NCI-H2196 treated with DMSO at 0.1 percent for 48 hours (cell line): ENCODE results near the gene ZBTB16.

Source experiments
- DNase-seq: peaks from one replicate; lab custom pipeline; 2025; ENCODE audit not compliant: unreplicated experiment; lab: John Stamatoyannopoulos, UW

The ZBTB16 gene

DNA sequence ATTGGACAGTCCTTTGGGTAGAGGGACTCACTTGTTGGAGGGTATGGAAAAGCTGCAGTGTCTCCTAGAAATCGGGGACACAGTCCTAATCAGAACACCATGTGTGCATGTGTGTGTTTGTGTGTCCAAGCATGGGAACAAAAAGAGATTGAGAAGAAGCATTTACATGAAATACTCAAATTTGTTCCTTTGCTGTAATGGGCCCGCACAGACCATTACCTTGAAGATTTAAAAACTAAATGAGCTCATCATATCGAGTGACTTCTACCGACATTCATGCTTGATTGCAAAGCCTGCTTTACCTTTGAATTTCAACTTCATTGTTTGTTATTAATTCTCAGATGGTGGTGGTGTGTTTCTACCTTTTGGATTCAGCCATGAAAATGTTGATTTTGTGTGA lies 106.9 kb downstream of the ZBTB16 start:
- DNase-seq = no peak

DNA sequence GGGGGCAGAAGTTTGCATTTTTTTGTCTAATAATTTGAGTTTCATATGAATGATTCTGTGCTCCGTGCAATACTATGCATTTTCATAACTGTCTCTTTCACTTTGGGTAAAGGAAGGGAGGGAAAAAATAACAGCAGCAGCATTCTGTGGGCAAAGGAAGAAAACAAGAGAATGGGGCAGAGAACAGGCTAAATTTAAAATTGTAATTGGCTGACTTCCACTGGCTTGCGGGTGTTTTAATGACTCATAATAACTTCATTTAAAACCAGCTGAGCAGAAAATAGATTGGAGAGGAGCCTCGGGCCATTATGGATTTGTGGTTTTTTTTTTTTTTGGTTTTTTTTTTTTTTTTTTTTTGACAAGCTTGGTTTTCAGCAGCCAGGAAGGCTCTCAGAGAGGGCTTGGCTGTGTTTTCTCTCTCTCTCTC lies 107.4 kb downstream of the ZBTB16 start:
- DNase-seq = peak; percentile 42

DNA sequence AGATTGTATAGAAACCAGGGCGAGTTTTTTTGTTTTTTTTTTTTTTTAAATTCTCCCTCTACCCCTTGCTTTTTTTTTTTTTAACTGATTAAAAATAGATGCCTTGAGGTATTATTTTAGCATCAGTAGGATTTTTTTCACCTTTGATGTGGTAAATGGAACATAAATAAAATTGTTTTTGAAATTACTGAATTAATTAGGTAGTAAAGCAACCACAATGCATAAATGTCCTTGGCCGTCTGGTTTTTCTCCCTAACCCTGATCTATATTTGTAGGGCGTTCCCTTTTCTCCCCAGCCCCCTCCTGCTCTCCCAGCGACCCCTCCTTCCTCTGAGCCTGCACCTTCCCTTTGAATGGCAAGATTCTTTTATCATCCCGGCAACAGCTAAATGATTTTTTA lies 107.8 kb downstream of the ZBTB16 start:
- no peak for DNase-seq

DNA sequence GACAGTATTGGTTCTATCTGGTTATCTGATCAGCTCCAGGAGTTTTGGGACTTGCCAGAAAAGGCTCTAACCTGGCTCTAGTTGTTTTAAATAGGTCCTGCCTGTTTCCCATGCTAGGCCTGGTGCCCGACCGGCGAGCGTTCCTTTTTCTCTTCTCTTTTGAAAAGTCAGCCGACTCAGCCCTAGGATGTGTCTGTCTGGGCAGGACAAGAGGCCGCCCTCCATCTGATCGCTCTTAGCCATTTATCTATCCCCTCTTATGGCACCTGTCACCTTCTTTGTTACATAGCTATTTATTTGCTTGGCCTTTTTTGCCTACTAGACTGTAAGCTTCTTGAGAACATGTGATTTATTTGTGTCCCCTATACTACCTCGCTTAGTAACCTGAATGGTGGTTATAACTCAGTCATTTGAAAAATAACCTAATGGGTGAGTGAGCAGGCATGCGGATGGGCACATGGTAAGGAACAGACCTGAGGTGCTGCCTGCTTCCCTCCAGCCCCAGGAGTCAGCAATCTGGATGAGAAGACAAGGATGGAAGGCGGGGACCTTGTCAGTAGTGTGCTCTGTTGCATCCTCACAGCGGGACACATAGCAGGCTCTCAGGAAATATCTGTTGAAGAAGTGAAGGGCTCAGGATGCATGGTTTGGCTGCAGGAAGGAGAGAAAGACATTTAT lies 108.4 kb downstream of the ZBTB16 start:
- DNase-seq = no peak

DNA sequence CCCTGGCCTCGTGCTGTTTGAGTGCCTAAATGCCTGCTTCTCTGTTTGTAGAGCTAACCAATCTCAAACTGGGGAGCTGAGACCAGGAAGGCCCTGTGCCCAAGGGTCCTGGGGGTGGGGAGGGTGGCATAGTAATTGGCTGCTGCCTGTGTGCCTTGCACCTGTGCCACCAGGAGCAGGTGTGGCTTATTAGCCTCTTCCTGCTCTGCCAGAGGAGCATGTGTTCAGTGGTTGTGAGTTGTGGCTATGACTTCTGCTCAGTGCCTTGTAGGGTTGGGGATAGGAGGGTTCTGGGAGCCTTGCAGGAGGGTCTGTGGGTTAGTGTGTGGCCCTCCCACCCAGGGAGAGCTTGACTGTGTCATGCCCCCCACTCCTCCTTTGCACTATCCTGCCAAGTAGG lies 109.2 kb downstream of the ZBTB16 start:
- DNase-seq = no peak

DNA sequence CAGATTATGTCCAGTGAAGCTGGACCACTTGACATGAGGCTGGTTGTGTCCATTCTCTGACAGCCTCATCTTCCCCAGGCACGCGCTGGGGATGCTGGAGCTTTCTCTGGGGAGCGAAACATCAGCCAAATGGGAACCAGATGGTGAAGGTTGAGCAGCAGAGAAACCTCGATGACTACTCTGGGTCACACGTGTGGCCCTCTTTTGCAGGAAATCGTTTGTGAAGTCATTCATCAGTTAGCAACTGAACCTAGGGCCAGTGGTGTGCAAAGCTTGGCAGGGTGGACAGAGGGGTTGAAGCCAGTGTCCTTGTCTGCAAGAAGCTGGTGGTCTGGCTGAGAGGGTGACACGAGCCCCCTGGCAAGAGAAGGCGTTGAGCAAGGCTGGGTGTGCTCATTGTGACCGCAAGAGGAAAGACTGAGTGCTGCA lies 109.8 kb downstream of the ZBTB16 start:
- DNase-seq = no peak

DNA sequence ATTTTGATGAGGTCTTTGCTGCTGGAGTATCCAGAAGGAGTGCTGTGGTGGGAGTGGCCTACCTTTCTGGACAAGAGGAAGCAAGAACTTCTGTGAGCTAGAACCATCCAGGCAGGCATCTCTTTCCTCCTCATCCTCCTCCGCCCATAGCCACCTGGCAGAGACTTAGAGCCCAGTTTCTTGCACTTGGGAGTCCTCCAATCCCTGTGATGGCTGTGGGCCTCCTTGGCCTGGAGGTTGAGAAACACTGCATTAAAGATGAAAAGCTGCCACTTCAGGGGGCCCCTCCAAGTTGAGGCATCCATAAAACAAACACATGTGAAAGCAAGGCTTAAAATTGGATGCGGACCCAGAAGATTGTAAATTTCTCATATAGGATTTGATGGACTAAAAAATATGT lies 110.3 kb downstream of the ZBTB16 start:
- DNase-seq = no peak

DNA sequence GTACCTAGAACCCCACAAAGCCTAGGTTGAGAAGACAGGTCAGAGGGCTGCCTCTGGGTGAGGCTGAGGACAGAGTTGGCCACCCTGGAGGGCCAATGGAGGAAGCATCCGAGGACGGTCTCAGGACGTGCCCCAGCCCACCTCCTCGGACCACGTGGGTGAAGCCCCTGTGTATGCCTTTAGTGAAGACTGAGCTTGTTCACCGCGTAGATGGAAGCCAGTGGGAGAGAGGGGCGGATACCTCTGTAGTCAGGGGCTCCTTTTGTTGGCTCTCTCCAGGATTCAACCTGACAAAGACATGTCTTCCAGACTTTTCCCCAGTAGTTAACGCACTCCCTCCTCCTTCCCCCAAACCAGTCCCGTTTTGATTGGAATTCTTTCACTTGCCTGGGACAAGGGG lies 110.7 kb downstream of the ZBTB16 start:
- no peak for DNase-seq

DNA sequence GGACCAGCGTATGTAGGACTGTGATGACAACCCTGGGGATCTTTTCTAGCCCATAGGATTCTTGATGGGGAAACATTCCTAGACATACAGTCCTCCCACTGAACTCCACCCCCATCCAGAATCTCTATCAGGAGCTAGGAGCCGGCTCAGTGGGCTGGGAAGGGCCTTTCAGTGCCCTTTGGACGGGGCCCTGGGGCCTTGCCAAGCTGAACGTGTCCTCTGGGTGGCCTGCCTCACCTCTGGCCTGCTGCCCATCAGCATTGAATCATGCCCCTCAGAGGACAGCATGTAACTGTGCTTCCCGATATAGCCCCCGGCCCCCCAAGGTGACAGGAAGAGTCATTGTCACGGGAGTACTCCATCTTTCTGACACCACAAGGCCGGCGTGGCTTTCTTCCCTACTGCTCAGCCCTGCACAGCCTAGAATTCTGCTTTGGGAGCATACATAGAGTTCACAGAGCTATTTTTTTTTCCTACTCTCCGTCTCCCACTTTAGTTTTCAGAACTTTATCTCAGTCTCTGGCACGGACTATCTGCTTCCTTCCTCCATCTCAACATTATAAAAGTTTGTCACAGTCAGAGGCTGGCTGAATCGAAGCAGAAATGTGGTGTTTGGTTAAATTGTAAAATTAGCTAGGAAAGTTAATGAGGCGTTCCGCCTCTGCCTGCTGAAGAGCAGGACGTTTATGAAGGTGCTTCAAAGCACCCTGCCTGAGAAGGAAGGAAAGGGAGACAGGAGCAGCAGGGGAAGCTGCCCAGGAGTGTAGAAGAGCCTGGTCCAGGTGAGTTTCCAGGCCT lies 111.9 kb downstream of the ZBTB16 start:
- no peak for DNase-seq

DNA sequence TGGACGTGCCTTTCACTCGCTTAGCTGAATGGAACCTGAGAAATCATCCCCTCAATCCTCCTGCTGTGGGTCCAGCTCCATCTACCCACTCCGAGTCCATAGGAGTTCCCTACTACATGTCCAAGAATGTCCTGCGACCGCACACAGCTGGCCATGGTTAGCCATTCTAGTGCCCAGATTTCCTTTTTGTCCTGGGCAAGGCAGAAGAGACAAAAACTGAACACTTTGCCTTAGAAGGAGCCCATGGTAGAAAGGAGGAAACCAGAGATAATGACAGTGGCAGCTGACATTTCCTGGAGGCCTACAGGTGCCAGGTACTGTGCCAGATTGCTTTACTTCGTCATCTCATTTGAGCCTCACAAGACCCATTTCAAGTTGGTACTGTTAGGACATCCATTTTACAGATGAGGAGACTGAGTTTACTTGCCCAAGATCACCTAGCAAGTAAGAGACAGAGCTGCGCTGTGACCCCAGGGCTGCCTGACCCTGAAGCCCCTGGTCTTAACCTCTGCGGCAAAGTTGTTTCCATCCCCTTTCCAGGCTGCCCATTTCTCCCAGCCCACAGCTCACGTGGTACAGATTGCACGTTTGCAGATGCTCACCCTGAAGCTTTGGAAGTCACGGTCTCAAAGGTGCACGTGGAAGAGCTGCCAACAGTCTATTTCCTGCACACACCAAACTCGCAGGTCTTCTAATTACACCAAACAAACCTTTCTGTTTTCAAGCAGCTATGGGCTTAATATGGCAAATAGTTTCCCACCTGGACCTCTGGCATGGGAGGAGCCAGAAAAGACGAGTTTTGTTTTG lies 112.7 kb downstream of the ZBTB16 start:
- DNase-seq = no peak

DNA sequence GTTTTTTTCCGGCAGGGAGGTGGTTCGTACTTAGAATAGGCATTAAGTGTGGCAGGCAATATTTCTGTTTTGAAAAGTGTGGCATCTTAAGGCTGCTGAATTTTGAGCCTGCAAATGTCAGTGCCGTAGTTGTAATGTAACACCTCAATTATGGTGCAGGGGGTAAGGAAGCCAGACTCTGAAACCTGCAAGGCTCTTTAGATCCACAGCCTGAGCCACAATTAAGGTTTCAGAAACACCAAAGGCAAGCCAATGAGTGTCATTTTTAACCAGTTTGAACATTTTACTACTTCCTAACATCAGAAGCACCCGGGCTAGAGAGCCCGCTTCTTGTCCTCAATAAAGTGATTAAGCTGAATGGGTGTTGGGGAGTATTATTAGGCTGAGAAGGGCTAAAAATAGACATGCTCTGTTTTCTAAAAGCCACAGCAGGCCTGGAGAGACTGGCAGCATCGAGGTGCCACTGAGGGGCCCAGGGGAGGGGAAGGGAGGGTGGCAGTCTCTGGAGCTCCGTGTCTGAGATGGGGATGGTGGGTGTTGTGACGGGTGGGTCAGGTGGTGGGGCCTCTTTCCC lies 113.4 kb downstream of the ZBTB16 start:
- DNase-seq = no peak

DNA sequence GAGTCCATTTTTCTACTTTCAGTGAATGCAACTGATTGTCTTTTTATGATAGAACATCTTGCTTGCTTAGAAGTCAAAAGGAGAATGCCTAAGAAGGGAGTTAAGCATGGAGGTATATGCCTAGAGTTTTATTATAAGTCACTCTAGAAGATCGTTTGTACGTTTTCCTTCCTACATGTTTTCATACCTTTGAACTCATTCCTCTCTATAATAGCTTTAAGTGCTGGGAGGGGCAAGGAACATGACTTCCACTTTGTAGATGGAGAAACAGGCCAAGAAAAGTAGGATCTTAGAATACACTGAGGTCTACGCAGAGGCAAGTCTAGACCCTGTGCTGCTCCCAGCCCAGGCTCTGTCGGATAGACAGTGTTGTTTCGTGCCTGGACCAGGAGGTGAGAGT lies 114.3 kb downstream of the ZBTB16 start:
- DNase-seq = no peak

DNA sequence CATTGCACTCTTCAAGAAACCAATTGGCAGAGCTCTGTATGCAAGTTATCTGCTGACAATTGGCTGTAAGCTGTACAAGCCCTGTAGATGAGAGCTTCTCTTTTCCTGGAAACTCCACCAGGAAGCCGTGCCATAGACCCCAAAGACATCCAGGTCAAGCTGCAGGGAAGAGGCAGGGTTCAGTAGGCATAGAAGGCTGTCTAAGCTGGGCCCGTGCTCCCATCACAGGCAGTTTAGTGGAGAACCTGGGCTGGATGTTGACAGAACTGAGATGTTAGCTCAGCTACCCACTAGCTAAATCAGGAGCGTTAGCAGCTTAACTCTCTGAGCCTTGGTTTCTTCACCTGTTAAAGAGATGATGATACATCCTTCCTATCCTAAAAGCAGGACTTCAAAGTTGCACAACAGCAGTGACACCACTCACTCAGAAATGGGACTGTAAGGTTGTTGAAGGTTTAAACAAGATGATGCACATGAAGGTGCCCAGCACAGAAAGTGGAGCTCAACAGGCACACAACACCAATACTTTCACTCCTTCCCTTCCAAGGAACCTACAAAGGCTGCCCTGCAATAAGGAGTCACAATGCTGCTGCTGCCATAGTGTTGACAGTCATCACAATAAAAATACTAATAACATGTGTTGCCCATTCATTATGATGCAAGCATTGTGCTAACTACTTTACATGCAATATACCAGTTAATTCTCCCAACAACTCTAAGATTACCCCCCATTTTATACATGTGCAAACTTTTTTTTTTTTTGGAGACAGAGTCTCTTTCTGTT lies 115.4 kb downstream of the ZBTB16 start:
- no peak for DNase-seq

DNA sequence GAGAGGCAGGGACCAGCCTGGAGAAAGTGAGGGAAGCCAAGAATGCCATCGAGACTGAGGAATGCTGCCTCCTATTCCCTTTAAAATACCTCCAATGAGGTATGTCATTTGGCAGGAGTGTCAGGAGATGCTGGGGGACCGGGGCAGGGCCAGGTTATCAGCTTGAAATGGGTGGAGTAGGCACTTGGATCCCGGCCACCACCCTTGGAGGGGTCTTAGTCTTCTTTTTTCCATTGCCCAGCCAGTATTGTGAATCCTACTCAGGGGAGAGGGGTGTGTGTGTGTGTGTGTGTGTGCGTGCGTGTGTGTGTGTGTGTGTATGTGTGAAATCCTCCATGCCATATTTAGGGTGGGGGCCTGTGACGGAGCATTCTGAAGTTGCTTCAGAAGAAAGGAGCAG lies 116.2 kb downstream of the ZBTB16 start:
- no peak for DNase-seq

DNA sequence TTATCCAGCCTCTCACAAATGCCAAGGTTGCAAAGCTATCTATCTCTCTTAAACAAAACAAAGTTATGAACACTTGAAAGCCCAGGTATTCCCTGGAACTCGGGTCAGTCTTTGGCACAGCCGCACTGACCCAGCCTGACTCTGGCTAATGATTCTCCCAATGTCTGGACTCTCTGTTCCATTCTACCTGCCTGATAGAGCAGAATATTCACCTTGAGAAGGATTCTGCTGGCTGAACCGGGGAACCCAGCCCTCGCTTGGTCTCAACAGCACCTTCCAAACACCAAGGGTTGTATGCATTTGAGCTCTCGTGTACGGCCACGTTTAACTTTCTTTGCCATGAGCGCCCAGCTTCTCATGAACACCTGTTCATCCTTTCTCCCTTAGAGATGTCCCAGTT lies 116.8 kb downstream of the ZBTB16 start:
- no peak for DNase-seq

DNA sequence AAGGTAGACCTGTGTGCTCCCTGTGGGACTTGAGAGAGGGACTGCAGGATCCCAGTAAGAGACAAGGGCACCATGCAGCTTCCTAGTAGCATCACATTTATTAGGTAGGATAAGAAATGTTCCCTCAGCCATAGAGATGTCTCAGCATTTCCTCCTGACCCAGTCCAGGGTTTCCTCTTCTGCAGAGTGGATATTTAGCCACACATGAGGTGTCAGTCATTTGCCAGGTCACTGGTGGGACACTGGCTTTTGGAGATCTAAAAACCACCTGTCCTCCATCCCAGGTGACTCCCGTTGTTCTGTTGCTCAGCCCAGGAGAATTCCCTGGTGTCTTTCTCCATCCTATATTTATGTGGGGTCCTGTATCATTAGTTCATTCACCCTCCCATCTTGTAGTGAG lies 119.1 kb downstream of the ZBTB16 start:
- no peak for DNase-seq

DNA sequence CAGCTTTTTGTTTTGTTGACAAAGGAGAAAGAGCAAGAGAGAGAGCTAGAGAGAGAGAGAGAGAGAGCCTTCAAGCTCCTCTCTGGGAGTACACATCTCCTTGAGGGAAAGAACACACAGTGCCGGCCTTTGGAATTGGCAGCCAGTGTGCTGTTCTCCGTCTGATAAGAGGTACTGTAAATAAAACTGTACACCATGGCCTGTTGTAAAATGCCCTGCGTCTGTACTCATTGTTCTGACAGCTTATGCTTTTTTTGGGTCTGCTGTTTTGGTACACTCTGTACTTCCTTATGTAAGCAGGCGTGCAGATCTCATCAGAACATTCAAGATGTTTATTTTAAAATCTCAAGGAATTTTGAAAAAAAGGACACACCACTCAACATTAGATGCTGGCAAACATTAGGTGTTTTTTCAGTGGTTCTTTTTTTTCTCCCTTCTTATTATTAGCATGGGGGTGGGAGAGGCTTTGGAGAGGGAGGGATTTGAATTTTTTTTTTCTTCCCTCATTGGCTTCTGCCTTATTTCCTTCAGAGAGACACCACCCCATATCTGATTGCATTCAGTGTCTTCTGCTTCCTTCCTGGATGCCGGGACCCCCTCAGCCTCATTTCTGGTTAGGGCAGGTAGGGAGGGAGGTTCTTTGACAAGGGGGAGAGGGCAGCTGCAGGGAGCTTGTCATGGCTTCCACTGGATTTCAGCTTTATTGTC lies 119.9 kb downstream of the ZBTB16 start:
- peak; percentile 42 for DNase-seq

DNA sequence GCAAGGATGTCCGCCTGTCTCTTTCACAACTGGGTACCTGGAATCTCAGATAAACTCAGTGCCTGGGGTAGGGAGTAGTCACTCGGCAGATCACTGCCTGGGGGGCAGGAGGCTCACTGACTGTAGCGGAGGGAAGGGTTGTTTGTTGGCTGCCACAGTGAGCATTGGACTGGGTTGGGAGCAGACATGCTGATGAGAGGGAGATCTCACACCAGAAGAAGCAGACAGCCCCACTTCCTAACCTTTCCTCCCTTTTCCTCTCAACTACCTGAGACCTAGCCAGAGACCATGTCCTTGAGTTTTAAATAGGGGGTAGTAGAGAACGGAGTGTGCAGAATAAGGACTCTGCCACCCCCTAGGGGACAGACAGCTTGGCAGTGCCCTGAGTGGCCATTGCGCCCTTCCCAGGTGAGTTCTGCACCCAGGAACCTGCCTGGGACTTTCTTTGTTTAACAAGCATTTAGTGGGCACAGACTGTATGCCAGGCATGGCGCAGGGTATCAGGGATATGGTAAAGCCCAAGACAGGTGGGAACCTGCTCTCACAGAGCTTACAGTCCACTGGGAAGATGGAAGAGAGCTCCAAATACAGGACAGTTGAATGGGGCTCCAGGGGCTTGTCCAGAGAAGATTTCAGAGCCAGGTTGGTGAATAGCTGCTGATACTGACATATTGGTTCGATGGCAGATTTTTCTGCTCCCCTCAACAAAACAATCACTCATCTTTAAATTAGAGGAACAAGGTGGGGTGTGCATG lies 121.0 kb downstream of the ZBTB16 start:
- DNase-seq = peak; percentile 16

DNA sequence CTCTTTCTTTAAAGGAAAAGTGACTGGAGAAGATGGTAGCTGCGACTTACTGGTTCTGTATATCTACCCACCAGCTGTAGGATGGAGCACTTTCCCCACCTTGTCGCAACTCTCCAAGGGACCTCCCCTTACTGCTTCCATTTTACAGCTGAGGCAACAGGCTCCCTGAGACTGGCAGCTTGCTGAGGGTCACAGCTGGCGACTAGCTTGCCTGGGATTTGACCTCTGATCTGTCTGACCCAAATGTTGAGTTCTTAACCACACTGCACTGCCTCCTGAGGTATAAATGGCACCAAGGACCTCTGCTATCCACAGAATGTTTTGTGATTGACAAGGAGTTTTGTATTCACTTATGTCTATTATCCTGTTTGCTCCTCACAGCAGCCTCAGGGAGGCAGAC lies 121.7 kb downstream of the ZBTB16 start:
- no peak for DNase-seq
